ENCODE measurements around the gene A3GALT2.

Gene A3GALT2

DNA sequence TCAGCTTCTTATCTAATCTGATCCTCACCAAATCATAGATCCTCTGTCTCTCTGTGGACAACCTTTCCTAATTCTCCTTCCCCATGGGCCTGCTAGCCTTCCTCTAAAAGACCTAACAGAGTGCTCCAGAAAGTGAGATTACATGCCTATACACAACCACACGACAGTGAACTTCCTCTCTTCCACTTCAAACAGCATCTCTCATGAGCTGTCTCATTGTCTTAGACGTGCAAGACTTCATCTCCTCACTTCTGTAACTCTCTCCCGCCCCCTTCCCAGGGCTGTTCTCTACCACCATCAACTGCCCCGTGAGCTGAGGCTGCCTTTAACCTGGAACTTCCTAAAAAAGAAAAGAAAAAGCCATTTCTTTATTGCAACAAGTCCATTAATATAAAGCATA lies 14.1 kb upstream of the A3GALT2 start:
- DNase-seq (ENCODE audit: low read depth, low spot score), result no peak
- CTCF ChIA-PET, result interaction anchor here (1.1 to 3.1 kb wide), 3 partner anchors 28 to 136 kb away, joined by 3 to 12 read pairs (median 6); no protein-coding TSS in a partner anchor
- H3K4me3 ChIP-seq (ENCODE audit: low read depth, low read length), result no peak overlapping the region
- POLR2A ChIA-PET, result interaction anchor here (0.6 kb wide), 1 partner anchor 9 kb away, joined by 3 read pairs; no protein-coding TSS in a partner anchor
- TF ChIP-seq, protein P1, sequence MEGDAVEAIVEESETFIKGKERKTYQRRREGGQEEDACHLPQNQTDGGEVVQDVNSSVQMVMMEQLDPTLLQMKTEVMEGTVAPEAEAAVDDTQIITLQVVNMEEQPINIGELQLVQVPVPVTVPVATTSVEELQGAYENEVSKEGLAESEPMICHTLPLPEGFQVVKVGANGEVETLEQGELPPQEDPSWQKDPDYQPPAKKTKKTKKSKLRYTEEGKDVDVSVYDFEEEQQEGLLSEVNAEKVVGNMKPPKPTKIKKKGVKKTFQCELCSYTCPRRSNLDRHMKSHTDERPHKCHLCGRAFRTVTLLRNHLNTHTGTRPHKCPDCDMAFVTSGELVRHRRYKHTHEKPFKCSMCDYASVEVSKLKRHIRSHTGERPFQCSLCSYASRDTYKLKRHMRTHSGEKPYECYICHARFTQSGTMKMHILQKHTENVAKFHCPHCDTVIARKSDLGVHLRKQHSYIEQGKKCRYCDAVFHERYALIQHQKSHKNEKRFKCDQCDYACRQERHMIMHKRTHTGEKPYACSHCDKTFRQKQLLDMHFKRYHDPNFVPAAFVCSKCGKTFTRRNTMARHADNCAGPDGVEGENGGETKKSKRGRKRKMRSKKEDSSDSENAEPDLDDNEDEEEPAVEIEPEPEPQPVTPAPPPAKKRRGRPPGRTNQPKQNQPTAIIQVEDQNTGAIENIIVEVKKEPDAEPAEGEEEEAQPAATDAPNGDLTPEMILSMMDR (IDR thresholded peaks at IDR 0.05; ENCODE audit: insufficient read depth, low read length, missing control alignments), result no peak

DNA sequence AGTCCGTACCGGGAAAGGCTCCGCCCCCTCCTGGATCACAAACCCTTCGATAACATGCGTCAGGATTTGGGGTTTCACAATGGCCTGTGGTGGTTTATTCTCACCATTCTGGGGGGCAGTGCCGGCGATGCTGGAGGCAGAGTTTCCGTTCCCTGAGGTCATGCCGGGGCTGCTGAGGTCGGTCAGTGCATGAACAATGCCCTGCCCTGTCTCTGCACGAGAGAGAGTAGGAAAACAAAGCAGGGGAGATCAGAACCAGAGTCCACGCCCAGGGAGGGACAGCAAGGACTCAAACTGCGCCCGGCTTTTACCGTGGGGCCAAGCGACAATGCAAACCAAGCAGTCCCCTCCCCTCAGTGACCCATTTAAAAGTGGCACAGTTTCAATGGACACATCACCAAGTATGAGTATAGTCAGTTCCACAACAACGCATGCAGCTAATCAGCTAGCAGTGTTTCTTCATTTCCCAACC lies 13.2 kb upstream of the A3GALT2 start:
- CTCF ChIA-PET, result interaction anchor here (3.1 kb wide), 1 partner anchor 122 kb away, joined by 12 read pairs; no protein-coding TSS in a partner anchor
- no peak overlapping the region for H3K4me3 ChIP-seq (ENCODE audit: low read depth, low read length)
- TF ChIP-seq, protein P1 (IDR thresholded peaks at IDR 0.05; ENCODE audit: insufficient read depth, low read length, missing control alignments), result no peak
- POLR2A ChIA-PET, result no interaction called here
- no peak for DNase-seq (ENCODE audit: low read depth, low spot score)

DNA sequence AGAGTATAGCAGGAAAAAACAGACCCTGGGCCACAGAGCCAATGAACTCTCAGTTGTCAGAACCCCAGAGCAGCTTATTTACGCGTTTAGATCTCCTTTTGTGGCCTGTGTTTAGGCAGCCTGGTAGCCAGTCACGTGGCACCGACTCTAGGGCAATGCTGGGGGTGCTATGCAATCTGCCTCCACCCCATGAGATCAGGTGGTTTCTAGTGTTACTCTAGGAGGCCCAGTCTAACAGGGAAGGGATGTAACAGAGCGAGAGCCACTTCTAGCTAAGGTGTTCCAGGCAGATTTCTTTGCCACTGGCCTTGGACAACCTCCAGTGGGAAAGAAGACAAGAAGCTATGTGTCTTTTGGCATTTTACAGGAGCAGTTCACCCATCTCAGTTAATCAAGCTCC lies 12.0 kb upstream of the A3GALT2 start:
- ChIA-PET POLR2A (interaction anchor here (0.9 kb wide), 1 partner anchor 10 kb away, joined by 3 read pairs; no protein-coding TSS in a partner anchor), CTCF (interaction anchor here (0.9 to 1.4 kb wide), 3 partner anchors 10 to 139 kb away, joined by 3 to 5 read pairs (median 4); no protein-coding TSS in a partner anchor)
- TF ChIP-seq, protein P1 (IDR thresholded peaks at IDR 0.05; ENCODE audit: insufficient read depth, low read length, missing control alignments), result no peak
- DNase-seq (ENCODE audit: low read depth, low spot score), result no peak
- H3K4me3 ChIP-seq (ENCODE audit: low read depth, low read length), result no peak overlapping the region

DNA sequence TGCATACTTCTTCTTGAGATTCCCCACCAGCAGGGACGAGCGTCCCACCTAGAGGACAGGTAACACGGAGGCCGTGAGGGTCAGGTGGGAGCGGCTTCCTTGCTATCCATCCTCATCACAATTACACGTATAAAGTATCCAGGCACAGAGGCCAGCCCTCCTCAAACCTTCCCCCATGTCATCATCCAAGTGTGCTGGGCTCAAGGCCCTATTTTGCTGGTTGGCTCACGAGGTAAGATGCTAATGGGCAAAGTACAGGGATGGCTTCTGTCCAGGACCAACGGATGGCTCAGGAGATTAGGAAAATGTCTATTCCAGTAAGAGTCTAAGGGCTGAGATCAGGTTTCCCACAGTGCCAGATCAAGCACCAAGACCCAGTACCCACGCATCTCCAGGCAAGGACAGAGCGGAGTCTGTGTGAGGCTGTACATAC lies 11.5 kb upstream of the A3GALT2 start:
- TF ChIP-seq, protein P1 (IDR thresholded peaks at IDR 0.05; ENCODE audit: insufficient read depth, low read length, missing control alignments), result no peak

DNA sequence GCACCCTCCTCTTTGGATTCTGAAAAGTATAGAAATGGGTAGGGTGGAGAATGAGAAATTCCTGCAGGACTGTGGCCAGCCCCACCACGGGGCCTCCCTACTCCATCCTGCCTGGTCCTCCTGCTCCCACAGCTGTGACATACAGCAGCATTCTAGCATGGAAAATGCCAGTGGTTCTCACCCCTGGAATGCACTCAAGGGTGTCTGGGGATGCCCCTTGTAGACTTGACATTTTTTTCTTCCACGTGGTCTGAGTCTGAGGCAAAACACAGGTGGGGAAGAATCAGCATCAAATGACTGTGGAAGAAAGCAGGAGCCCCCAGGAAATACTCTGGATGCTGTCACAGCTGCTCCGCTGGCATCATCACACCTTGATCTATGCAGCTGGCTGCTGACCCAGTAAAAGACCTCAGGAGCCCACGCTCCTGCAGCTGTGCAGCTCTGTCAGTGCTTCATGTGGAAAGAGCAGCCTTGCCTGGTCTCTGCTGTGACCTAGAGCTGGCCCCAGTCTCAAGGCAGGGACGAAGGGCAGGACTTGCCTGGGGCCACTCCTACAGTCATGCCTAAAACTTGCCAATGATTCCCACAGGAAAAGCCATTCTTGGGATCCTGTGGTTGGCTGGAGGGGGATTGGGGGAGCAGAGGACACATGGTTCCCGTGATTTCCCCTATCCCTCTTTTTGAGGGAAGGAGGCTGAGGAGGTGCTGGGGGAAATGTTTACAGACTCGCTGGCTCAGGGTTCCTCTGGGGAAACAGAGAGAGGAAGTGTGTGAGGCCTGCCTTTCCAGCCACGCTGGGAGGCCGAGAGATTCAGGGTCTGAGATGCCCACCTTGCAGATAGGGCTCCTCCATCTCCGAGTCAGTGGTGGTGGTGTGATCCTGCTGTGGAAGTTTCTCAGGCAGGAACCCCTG lies 10.8 kb upstream of the A3GALT2 start:
- DNase-seq (ENCODE audit: low read depth, low spot score), result no peak
- ChIA-PET POLR2A (no interaction called here), CTCF (interaction anchor here (0.8 to 3.9 kb wide), 5 partner anchors 8 to 140 kb away, joined by 4 to 17 read pairs (median 7); partner anchors contain the start of gene ZSCAN20)
- TF ChIP-seq, protein P1 (IDR thresholded peaks at IDR 0.05; ENCODE audit: insufficient read depth, low read length, missing control alignments), result no peak
- no peak overlapping the region for H3K4me3 ChIP-seq (ENCODE audit: low read depth, low read length)

More for the DNA sequence above, 11.5 kb upstream of the A3GALT2 start:
- no peak for DNase-seq (ENCODE audit: low read depth, low spot score)
- ChIA-PET POLR2A (no interaction called here), CTCF (interaction anchor here (0.9 to 1.4 kb wide), 3 partner anchors 9 to 139 kb away, joined by 3 to 5 read pairs (median 4); no protein-coding TSS in a partner anchor)
- H3K4me3 ChIP-seq (ENCODE audit: low read depth, low read length), result no peak overlapping the region

DNA sequence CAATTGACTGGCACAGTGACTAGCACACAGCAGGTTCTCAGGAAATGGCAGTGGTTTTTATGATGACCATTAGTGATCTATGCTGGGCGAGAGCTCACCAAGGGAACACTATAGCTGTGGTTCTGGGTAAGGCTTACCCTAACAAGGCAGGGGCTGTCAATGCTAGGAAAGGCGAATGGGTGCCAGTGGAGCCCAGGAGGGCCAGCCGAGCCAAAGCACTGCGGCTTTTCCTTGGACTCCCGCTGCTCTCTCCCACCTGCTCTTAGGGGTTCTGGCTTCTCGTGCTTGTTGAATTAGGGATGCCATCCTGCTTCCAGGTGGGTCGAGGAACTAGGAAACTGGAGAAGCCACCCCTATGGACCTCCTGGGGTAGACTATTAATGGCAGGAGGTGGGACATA lies 10.0 kb upstream of the A3GALT2 start:
- POLR2A ChIA-PET, result interaction anchor here (1.4 kb wide), 1 partner anchor 8 kb away, joined by 7 read pairs; no protein-coding TSS in a partner anchor
- DNase-seq (ENCODE audit: low read depth, low spot score), result no peak
- no peak overlapping the region for H3K4me3 ChIP-seq (ENCODE audit: low read depth, low read length)
- CTCF ChIA-PET, result interaction anchor here (0.8 to 3.9 kb wide), 6 partner anchors 9 to 141 kb away, joined by 4 to 17 read pairs (median 8); partner anchors contain the start of gene ZSCAN20
- TF ChIP-seq, protein P1 (IDR thresholded peaks at IDR 0.05; ENCODE audit: insufficient read depth, low read length, missing control alignments), result no peak
